Progenitor cell of endocrine pancreas (in vitro differentiated cells): ENCODE data around the gene PTPRD. TPM values are rescaled to one million over a fixed set of nuclear protein-coding genes. Genes with fewer than 3 reads are reported as not detected.

Experiments
- DNase-seq: peaks from one replicate; pipeline ENCODE4 v3.0.0; 2021; ENCODE audit warnings: low spot score; ENCODE audit not compliant: unreplicated experiment
- H3K27ac Mint-ChIP-seq: 2 replicates; pipeline ENCODE4 v1.8.0; 2021; ENCODE audit warnings: mild to moderate bottlenecking, moderate library complexity, mixed read lengths
- H3K27me3 Mint-ChIP-seq: 2 replicates; pipeline ENCODE4 v1.8.0; 2021; ENCODE audit warnings: mixed read lengths
- H3K36me3 Mint-ChIP-seq: 2 replicates; pipeline ENCODE4 v1.8.0; 2022; ENCODE audit warnings: mixed read lengths; ENCODE audit not compliant: insufficient read depth
- H3K4me1 Mint-ChIP-seq: 2 replicates; pipeline ENCODE4 v1.8.0; 2021; ENCODE audit warnings: low read depth, mixed read lengths
- H3K4me3 Mint-ChIP-seq: 2 replicates; pipeline ENCODE4 v1.8.0; 2021; ENCODE audit warnings: low read depth, mild to moderate bottlenecking, moderate library complexity, mixed read lengths
- H3K9me3 Mint-ChIP-seq: 2 replicates; pipeline ENCODE4 v1.8.0; 2021; ENCODE audit warnings: low read depth, mixed read lengths
- total RNA-seq: library from RNA; stranded (reverse); gene quantifications from 2 replicates; pipeline ENCODE4 v1.2.1, GENCODE V29; 2021
- TF ChIP-seq, protein P1 (sequence below): fragments of 200-600 bp; sonication (generic); IDR thresholded peaks from one replicate; pipeline ENCODE4 v1.5.0; 2021; ENCODE audit warnings: antibody characterized with exemption, mild to moderate bottlenecking; ENCODE audit not compliant: unreplicated experiment

PTPRD gene
- total RNA-seq, 1 donor from 2014 or later, result 124 TPM

DNA sequence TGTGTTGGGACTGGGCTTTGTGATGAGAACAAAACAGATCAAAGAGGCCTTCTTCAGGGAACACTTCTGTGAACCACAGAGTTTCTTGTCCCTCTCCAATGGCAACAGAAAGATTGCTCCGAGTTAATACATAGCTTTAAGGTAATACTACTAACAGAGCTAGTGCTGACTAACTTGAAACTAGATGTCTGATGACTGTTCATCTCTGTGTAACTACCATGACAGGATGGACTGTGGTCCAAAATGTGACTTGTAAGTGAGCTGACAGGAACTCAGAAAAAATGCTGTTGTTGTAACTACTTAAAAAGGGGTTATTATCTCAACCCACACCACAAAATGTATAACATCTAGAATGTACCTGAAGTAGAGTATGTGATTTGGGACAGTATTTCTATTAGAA, 2183.0 kb downstream of the PTPRD start:
- no peak overlapping the region for H3K27ac Mint-ChIP-seq
- peaks cover 2% of the 10 kb centered on the region for H3K4me1 Mint-ChIP-seq
- TF ChIP-seq, protein P1, sequence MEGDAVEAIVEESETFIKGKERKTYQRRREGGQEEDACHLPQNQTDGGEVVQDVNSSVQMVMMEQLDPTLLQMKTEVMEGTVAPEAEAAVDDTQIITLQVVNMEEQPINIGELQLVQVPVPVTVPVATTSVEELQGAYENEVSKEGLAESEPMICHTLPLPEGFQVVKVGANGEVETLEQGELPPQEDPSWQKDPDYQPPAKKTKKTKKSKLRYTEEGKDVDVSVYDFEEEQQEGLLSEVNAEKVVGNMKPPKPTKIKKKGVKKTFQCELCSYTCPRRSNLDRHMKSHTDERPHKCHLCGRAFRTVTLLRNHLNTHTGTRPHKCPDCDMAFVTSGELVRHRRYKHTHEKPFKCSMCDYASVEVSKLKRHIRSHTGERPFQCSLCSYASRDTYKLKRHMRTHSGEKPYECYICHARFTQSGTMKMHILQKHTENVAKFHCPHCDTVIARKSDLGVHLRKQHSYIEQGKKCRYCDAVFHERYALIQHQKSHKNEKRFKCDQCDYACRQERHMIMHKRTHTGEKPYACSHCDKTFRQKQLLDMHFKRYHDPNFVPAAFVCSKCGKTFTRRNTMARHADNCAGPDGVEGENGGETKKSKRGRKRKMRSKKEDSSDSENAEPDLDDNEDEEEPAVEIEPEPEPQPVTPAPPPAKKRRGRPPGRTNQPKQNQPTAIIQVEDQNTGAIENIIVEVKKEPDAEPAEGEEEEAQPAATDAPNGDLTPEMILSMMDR, result no peak
- peaks cover 3% of the 10 kb centered on the region for H3K36me3 Mint-ChIP-seq
- H3K4me3 Mint-ChIP-seq, result no peak overlapping the region
- no peaks in the 10 kb centered on the region for H3K27me3 Mint-ChIP-seq
- DNase-seq, result no peak
- H3K9me3 Mint-ChIP-seq, result no peaks in the 10 kb centered on the region

DNA sequence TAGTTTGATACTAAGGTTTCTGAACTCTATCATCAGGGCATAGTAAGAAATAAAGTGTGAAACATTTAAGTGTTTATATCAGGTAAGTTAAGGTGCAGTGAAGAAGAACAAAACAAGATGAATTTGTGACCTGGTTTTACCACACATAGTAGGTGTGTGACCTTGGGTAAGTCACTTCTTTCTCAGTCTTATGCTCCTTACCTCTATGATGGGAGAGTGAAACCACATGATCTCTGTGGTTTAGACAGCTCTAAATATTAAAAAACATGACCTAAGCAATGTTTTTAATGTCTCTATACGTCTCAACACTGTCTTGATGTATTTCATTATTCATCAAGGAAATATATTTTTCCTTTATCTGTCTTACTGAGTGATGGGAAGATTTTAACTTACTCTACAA, 2183.6 kb downstream of the PTPRD start:
- H3K4me3 Mint-ChIP-seq, result no peak overlapping the region
- H3K27me3 Mint-ChIP-seq, result no peaks in the 10 kb centered on the region
- peaks cover 3% of the 10 kb centered on the region for H3K36me3 Mint-ChIP-seq
- TF ChIP-seq, protein P1, result no peak
- no peaks in the 10 kb centered on the region for H3K9me3 Mint-ChIP-seq
- no peak for DNase-seq
- no peak overlapping the region for H3K27ac Mint-ChIP-seq
- peaks cover 2% of the 10 kb centered on the region for H3K4me1 Mint-ChIP-seq

DNA sequence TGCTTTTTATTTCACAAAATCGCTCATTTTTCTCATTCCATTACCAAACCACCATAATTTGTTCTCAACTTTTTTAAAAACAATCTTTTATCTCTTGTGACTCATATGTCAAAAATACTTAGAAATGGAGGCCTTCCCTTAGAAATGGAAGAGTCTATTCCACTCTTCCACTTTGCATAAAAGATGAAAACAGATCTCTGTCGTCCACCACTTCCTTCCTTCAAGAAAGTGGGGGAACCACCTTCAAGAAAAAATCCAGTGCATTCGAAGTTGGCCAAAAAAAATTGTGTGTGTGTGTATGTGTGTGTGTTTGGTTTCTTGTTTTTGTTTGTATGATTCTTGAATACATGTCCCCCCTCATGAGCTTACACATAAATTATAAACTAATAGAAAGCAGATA, 2184.4 kb downstream of the PTPRD start:
- Mint-ChIP-seq H3K9me3 (no peaks in the 10 kb centered on the region), H3K27ac (no peak overlapping the region), H3K27me3 (no peaks in the 10 kb centered on the region), H3K36me3 (peaks cover 3% of the 10 kb centered on the region), H3K4me1 (peaks cover 2% of the 10 kb centered on the region), H3K4me3 (no peak overlapping the region)
- TF ChIP-seq, protein P1, result no peak
- DNase-seq, result no peak

DNA sequence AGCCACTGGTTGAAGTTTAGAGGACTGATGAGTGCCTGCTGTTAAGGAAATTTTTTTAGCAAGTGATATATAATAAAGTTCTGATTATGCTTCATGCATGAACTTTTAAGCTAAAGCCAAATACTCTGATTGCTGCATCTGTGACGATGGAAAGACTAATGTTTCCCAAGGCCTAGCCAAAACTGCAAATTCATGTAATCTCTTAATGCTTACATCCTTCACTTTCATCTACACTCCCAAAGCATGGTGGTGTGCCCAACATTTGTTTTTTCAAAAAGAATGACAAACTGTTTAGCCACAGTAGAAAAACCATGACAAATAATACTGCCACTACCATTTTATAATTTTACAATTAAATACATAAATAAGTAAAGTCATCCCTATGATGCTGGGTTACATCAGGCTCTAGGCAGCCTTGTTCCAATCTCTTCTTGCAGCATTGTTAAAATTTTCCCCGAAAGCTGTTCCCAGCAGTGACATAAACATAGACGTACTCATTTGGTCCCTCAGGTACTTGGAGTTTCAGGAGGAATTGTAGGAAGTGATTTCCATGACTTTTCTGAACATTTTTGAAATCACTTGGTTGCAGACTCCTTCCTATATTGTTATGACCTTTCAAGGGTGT, 2187.9 kb downstream of the PTPRD start:
- Mint-ChIP-seq H3K4me3 (no peak overlapping the region), H3K27me3 (no peaks in the 10 kb centered on the region), H3K4me1 (peaks cover 2% of the 10 kb centered on the region), H3K9me3 (no peaks in the 10 kb centered on the region), H3K27ac (no peak overlapping the region), H3K36me3 (peaks cover 1% of the 10 kb centered on the region)
- DNase-seq, result no peak
- TF ChIP-seq, protein P1, result no peak

DNA sequence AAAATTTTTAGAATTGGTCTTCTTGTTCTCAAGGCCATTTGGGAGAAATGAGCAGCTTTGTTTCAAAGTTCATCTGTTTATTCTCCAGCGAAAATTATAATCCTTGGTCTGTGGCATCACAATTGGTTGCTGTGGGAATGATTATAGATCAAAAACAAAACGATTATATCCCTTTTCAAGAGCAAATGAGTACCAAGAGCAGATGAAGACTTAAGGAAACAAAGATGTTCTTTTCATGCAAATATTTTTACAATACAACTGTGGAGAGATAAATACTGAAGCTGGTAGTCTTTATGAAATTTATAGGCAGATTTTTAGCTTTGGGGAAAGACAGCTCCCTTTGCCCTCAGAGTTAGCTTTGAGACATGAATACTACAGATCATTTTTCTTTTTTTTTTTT, 2192.4 kb downstream of the PTPRD start:
- DNase-seq, result no peak
- Mint-ChIP-seq H3K36me3 (no peaks in the 10 kb centered on the region), H3K9me3 (no peaks in the 10 kb centered on the region), H3K4me3 (no peak overlapping the region), H3K27me3 (no peaks in the 10 kb centered on the region), H3K27ac (no peak overlapping the region), H3K4me1 (peaks cover 2% of the 10 kb centered on the region)
- TF ChIP-seq, protein P1, result no peak
